Epithelial cell of esophagus (primary cell): ENCODE results near the gene PRPSAP1.
A peak's percentile ranks its signal among the peaks of the same experiment; 100 is the strongest.
"Not testable (repeated sequence)": the region's sequence is repeated elsewhere in the genome, so short reads cannot be mapped to it uniquely, and the experiment has no call there.

ENCODE experiments used
- DNase-seq: peaks from one replicate; pipeline ENCODE4 v3.0.0; 2010; ENCODE audit warnings: low read depth
- H3K4me3 ChIP-seq: 2 replicates; pipeline ENCODE4 v1.5.1; 2011; ENCODE audit warnings: mild to moderate bottlenecking, low read length, control low read depth
- CTCF ChIP-seq: IDR thresholded peaks from 2 replicates; pipeline ENCODE4 v1.5.1; 2011; ENCODE audit warnings: low read depth, mild to moderate bottlenecking, low read length, control low read depth, inconsistent platforms; ENCODE audit not compliant: insufficient read depth; ENCODE audit errors: missing control alignments

The PRPSAP1 gene

DNA sequence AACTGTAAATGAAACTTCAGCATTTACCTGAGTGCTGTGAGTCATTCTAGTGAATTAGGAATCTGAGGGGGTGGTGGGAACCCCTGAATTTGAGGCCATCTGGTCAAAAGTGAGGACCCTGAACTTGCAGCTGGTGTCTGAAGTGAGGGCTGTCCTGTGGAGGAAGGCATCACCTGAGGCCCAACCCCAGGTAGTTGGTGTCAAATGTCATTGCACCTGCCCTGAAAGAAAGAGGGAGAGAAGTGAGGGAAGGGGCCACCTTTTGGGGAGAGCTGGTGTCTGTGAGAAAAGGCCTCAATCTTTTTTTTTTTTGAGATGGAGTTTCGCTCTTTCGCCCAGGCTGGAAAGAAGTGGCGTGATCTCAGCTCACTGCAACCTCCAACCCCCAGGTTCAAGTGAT, 12.5 kb upstream of the PRPSAP1 start:
- H3K4me3 ChIP-seq = no peak overlapping the region
- no peak for DNase-seq
- TF ChIP-seq CTCF = no peak

- DNase-seq = peak; percentile 50
- H3K4me3 ChIP-seq = no peak overlapping the region
- peak; percentile 60 for TF ChIP-seq CTCF
Observed at GRCh38 chr17:76365256-76365903, 11.7 kb upstream of the PRPSAP1 start.

DNA sequence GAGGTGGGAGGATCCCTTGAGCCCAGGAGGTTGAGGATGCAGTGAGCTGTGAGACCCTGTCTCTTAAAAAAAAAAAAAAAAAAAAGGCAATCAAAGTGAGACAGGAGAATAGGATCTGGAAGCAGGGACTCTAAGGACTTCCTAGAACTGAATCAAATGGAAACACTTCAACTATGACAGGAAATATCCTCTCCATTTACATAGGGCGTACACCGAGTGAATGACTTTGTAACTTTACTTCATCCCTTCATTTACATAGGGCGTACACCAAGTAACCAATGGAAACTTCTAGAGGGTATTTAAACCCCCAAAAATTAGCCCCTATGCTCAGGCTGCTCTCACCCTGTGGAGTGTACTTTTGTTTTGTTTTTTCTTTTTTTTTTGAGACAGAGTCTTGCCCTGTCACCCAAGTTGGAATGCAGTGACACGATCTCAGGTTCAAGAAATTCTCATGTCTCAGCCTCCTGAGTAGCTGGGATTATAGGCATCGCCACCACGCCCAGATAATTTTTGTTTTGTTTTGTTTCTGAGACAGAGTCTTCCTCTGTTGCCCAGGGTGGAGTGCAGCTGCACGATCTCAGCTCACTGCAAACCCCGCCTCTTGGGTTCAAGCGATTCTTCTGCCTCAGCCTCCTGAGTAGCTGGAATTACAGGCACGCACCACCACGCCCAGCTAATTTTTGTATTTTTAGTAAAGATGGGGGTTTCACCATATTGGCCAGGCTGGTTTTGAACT, 9.6 kb upstream of the PRPSAP1 start:
- no peak overlapping the region for H3K4me3 ChIP-seq
- TF ChIP-seq CTCF = no peak
- DNase-seq = no peak

DNA sequence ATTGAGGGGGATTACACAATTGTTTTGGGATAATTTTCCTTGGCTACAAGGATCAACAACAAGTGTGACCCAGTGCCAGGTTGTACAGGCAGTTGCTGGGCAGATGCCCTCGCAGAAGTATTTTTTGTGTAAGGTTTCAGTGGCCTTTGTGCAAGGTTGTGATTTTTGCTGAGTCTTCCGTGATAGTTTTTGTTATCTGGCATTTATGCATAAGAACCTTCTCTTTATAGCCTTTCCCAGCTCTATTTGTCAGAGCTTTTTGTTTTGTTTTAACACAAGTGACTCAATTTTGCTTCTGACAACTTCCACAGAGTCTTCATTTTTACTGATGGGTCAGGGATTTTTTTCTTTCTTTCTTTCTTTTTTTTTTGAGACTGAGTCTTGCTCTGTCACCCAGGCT, 6.7 kb upstream of the PRPSAP1 start:
- DNase-seq = no peak
- no peak for TF ChIP-seq CTCF
- H3K4me3 ChIP-seq = no peak overlapping the region

DNA sequence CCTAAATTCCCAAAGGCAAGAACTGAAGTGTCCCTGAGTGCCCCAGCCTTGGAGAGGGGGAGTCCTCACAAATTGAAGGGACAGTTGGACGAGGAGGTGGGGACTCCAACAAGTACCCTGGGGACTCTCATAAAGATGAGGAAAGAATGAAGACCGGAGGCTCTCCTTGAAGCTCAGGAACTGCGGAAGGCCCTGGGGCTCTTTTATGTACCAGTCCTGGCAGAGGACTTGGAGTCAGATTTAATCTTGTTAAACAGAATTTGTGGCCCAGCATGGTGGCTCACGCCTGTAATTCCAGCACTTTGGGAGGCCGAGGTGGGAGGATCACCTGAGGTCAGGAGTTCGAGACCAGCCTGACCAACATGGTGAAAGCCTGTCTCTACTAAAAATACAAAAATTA, 6.1 kb upstream of the PRPSAP1 start:
- DNase-seq, H3K4me3 ChIP-seq: not testable (repeated sequence)

DNA sequence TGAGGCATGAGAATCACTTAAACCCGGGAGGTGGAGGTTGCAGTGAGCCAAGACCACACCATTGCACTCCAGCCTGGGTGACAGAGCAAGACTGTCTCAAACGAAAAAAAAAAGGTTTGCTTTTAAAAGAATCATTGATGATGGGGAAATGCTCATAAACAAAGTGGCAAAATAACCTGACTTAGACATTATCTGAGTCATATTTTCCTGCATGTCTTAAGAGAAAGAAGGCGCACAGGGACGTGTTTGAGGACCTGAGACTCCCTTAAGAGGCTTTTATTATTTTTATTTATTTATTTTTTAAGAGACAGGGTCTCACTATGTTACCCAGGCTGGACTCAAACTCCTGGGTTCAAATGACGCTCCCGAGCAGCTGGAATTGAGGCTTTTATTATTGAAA, 5.7 kb upstream of the PRPSAP1 start:
- TF ChIP-seq CTCF = no peak
- H3K4me3 ChIP-seq = no peak overlapping the region
- no peak for DNase-seq

DNA sequence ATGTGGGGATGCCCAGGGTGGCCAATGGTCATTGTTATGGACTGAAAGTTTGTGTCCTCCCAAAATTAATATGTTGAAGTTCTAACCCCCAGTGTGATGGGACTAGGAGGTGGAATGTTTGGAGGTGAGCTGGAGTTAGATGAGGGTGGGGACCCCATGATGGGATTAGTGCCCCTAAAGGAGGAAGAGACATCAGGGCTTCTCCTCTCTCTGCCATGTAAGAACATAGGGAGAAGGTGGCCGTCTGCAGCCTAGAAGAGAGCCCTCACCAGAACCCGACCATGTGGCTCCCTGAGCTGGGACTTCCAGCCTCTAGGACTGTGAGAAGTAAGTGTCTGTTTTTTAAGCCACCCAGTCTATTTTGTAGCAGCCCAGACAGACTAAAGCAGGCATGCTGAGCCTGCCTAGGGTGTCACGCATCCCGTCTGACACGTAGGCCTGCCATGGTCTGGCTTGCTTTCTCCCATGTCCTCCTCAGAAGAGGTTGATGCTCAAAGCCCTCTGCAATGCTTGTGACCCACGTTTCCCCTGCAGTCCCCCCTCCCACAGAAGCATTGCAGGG, 4.0 kb upstream of the PRPSAP1 start:
- DNase-seq = no peak
- TF ChIP-seq CTCF = no peak
- no peak overlapping the region for H3K4me3 ChIP-seq
